Measurements from ENCODE around the gene PLAU.

PLAU gene

DNA sequence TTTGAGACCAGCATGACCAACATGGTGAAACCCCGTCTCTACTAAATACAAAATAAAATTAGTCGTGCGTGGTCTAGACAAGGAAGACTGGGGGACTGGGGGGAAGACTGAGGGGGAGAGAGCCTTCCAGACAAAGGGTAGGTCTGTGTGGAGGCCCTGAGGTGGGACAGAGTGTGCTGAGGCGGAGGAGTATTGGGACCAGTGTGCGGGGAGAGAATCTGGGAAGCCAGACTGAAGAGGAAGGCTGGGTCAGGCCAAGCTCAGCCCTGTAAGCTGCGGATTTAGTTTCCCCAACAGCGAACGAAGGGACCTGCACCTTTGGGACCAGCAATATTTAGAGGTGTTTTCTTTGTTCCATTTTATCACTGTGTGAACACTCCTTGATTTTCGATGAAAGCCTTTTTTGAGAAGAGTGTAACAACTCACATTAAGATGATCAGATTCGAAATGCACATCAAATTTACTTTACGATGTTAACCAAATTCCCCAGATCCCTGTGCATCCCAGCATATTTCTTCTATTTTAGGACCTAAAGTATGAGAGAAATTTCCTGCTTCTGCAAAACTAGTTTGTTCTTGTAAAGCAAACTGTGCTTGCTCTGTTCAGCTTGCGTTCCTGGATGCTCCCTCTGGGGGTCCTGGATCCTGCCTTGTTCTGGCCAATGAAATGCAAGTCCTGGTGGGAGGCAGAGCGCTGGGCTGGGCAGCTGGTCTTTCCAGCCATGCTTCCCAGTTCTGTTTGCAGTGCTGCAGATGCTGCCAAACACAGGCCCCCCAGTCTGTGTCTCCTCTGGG is 39.4 kb downstream of the PLAU start:
- TF ChIP-seq EZH2 (optimal IDR thresholded peaks at IDR 0.05; ENCODE audit: low read depth, low read length) = no peak
- no peak for TF ChIP-seq EZH2phosphoT487 (IDR thresholded peaks at IDR 0.05; ENCODE audit: low read length)
- no peak for TF ChIP-seq CTCF (IDR thresholded peaks at IDR 0.05; ENCODE audit: low read length)
- H3K9me2 ChIP-seq (replicated peaks; ENCODE audit: insufficient read depth, low read length) = no peaks in the 10 kb centered on the region
- H3K27ac ChIP-seq (ENCODE audit: low read length) = no peak overlapping the region
- no peak for DNase-seq
- no peaks in the 10 kb centered on the region for H3K27me3 ChIP-seq (replicated peaks; ENCODE audit: insufficient read depth, low read length)
- H3K4me1 ChIP-seq (ENCODE audit: low read length) = no peaks in the 10 kb centered on the region
- no peak overlapping the region for H3K4me3 ChIP-seq (ENCODE audit: low read length)
- H3K9ac ChIP-seq (ENCODE audit: low read length) = no peak overlapping the region
- no peaks in the 10 kb centered on the region for H3K9me3 ChIP-seq (replicated peaks; ENCODE audit: insufficient read depth, low read length)
- no peaks in the 10 kb centered on the region for H3K79me2 ChIP-seq (ENCODE audit: low read length)
- no peaks in the 10 kb centered on the region for H3F3A ChIP-seq (ENCODE audit: insufficient read depth, low read length)
- H2AFZ ChIP-seq (ENCODE audit: low read length) = no peak overlapping the region
- H3K4me2 ChIP-seq (ENCODE audit: low read depth, low read length) = no peak overlapping the region
- no peaks in the 10 kb centered on the region for H4K20me1 ChIP-seq (ENCODE audit: insufficient read depth, low read length)
- H3K36me3 ChIP-seq (replicated peaks; ENCODE audit: insufficient read depth, low read length) = no peaks in the 10 kb centered on the region

DNA sequence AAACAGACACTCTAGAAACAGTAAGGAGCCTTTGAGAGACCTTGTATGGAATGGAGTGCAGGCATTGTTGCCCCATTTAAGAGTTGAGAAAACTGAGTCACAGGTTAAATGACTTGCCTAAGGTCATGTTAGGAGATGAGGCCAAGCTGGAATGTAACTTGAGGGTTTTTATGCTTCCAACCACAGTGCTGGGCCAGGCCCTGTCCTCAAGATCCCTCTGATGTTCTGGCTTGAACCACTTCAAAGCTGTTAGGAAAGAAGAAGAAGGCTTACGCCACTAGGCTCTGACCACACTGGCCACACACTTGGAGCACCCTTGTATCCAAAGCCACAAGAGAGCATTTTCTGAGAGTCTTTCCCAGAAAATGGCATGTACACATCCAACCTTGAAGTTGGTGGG is 42.7 kb downstream of the PLAU start:
- TF ChIP-seq EZH2 (optimal IDR thresholded peaks at IDR 0.05; ENCODE audit: low read depth, low read length) = no peak
- TF ChIP-seq EZH2phosphoT487 (IDR thresholded peaks at IDR 0.05; ENCODE audit: low read length) = no peak
- TF ChIP-seq CTCF (IDR thresholded peaks at IDR 0.05; ENCODE audit: low read length) = no peak
- H3K27me3 ChIP-seq (replicated peaks; ENCODE audit: insufficient read depth, low read length) = no peaks in the 10 kb centered on the region
- H3K4me1 ChIP-seq (ENCODE audit: low read length) = peaks cover 22% of the 10 kb centered on the region
- no peaks in the 10 kb centered on the region for H3K9me2 ChIP-seq (replicated peaks; ENCODE audit: insufficient read depth, low read length)
- H3K79me2 ChIP-seq (ENCODE audit: low read length) = no peaks in the 10 kb centered on the region
- DNase-seq = no peak
- H3K4me2 ChIP-seq (ENCODE audit: low read depth, low read length) = no peak overlapping the region
- H3K27ac ChIP-seq (ENCODE audit: low read length) = no peak overlapping the region
- H3K4me3 ChIP-seq (ENCODE audit: low read length) = no peak overlapping the region
- H3K9me3 ChIP-seq (replicated peaks; ENCODE audit: insufficient read depth, low read length) = no peaks in the 10 kb centered on the region
- H3K36me3 ChIP-seq (replicated peaks; ENCODE audit: insufficient read depth, low read length) = no peaks in the 10 kb centered on the region
- no peak overlapping the region for H3K9ac ChIP-seq (ENCODE audit: low read length)
- H4K20me1 ChIP-seq (ENCODE audit: insufficient read depth, low read length) = no peaks in the 10 kb centered on the region
- H2AFZ ChIP-seq (ENCODE audit: low read length) = no peak overlapping the region
- H3F3A ChIP-seq (ENCODE audit: insufficient read depth, low read length) = peaks cover 20% of the 10 kb centered on the region

DNA sequence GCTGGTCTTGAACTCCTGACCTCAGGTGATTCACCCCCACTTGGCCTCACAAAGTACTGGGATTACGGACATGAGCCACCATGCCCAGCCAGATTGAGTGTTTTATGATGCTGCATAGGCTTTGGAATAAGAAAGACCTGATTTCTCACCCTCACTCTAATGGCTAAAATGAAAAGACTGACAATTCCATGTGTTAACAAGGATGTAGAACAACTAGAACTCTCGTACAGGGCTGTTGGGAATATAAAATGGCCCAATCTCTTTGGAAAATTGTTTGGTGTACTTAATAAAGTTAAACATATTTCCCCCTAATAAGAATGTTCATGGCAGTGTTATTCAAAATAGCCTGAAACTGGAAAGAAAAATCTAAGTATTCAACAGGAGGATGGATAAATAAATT is 43.8 kb downstream of the PLAU start:
- peaks cover 29% of the 10 kb centered on the region for H3K4me1 ChIP-seq (ENCODE audit: low read length)
- peaks cover 25% of the 10 kb centered on the region for H3F3A ChIP-seq (ENCODE audit: insufficient read depth, low read length)
- no peaks in the 10 kb centered on the region for H3K9me2 ChIP-seq (replicated peaks; ENCODE audit: insufficient read depth, low read length)
- no peaks in the 10 kb centered on the region for H3K79me2 ChIP-seq (ENCODE audit: low read length)
- no peaks in the 10 kb centered on the region for H3K27me3 ChIP-seq (replicated peaks; ENCODE audit: insufficient read depth, low read length)
- no peak overlapping the region for H3K9ac ChIP-seq (ENCODE audit: low read length)
- H3K4me2 ChIP-seq (ENCODE audit: low read depth, low read length) = no peak overlapping the region
- no peaks in the 10 kb centered on the region for H4K20me1 ChIP-seq (ENCODE audit: insufficient read depth, low read length)
- TF ChIP-seq EZH2phosphoT487 (IDR thresholded peaks at IDR 0.05; ENCODE audit: low read length) (no peak), EZH2 (optimal IDR thresholded peaks at IDR 0.05; ENCODE audit: low read depth, low read length) (no peak), CTCF (IDR thresholded peaks at IDR 0.05; ENCODE audit: low read length) (no peak)
- H3K36me3 ChIP-seq (replicated peaks; ENCODE audit: insufficient read depth, low read length) = no peaks in the 10 kb centered on the region
- H3K9me3 ChIP-seq (replicated peaks; ENCODE audit: insufficient read depth, low read length) = no peaks in the 10 kb centered on the region
- H3K4me3 ChIP-seq (ENCODE audit: low read length) = no peak overlapping the region
- H2AFZ ChIP-seq (ENCODE audit: low read length) = no peak overlapping the region
- no peak for DNase-seq
- no peak overlapping the region for H3K27ac ChIP-seq (ENCODE audit: low read length)

Data from MM.1S (cell line).